TTC549 (cell line): ENCODE results near the gene CCND1.
"Not testable (repeated sequence)": the region's sequence is repeated elsewhere in the genome, so short reads cannot be mapped to it uniquely, and the experiment has no call there.

ENCODE experiments used
- FAIRE-seq: peaks from 2 replicates; lab custom pipeline; 2012; peaks lifted over from hg19 to GRCh38; lab: Jason Lieb, UNC

CCND1 gene

GRCh38 chr11:69618237-69618636, 22.7 kb upstream of the CCND1 start:
- no peak for FAIRE-seq

- no peak for FAIRE-seq
Observed at GRCh38 chr11:69620683-69621290, 20.2 kb upstream of the CCND1 start.

GRCh38 chr11:69622097-69622681, 18.8 kb upstream of the CCND1 start:
- FAIRE-seq, result not testable (repeated sequence)

GRCh38 chr11:69624293-69624692, 16.7 kb upstream of the CCND1 start:
- no peak for FAIRE-seq

GRCh38 chr11:69625476-69625875, 15.5 kb upstream of the CCND1 start:
- FAIRE-seq, result no peak

GRCh38 chr11:69627551-69627950, 13.4 kb upstream of the CCND1 start:
- FAIRE-seq, result no peak

GRCh38 chr11:69630017-69630416, 10.9 kb upstream of the CCND1 start:
- FAIRE-seq, result no peak

GRCh38 chr11:69630424-69630823, 10.5 kb upstream of the CCND1 start:
- no peak for FAIRE-seq

- no peak for FAIRE-seq
Observed at GRCh38 chr11:69632900-69633299, 8.1 kb upstream of the CCND1 start.

- no peak for FAIRE-seq
Observed at GRCh38 chr11:69634069-69634468, 6.9 kb upstream of the CCND1 start.

- no peak for FAIRE-seq
Observed at GRCh38 chr11:69634590-69634989, 6.4 kb upstream of the CCND1 start.

- FAIRE-seq, result no peak
Observed at GRCh38 chr11:69635195-69635594, 5.8 kb upstream of the CCND1 start.

GRCh38 chr11:69635804-69636511, 5.0 kb upstream of the CCND1 start:
- FAIRE-seq, result no peak

GRCh38 chr11:69636512-69637197, 4.3 kb upstream of the CCND1 start:
- no peak for FAIRE-seq

- no peak for FAIRE-seq
Observed at GRCh38 chr11:69637198-69637940, 3.6 kb upstream of the CCND1 start.

GRCh38 chr11:69637941-69638871, 2.8 kb upstream of the CCND1 start:
- no peak for FAIRE-seq

- peak; percentile 68 for FAIRE-seq
Observed at GRCh38 chr11:69638941-69639681, 1.8 kb upstream of the CCND1 start.

GRCh38 chr11:69639831-69640230, 1.1 kb upstream of the CCND1 start:
- FAIRE-seq, result no peak

GRCh38 chr11:69640260-69640994, 529 bp upstream of the CCND1 start:
- no peak for FAIRE-seq
